Smooth muscle cell of trachea (primary cell): ENCODE results near the gene SP8. TPM values are rescaled to one million over a fixed set of nuclear protein-coding genes. Genes with fewer than 3 reads are reported as not detected.

ENCODE experiments used
- total RNA-seq: library from RNA; depleted of rRNA; stranded (reverse); fragments of >200 nt; gene quantifications from 2 replicates; pipeline ENCODE4 v1.2.1, GENCODE V29; 2014

The SP8 gene
- total RNA-seq = not detected in 2 replicates

DNA sequence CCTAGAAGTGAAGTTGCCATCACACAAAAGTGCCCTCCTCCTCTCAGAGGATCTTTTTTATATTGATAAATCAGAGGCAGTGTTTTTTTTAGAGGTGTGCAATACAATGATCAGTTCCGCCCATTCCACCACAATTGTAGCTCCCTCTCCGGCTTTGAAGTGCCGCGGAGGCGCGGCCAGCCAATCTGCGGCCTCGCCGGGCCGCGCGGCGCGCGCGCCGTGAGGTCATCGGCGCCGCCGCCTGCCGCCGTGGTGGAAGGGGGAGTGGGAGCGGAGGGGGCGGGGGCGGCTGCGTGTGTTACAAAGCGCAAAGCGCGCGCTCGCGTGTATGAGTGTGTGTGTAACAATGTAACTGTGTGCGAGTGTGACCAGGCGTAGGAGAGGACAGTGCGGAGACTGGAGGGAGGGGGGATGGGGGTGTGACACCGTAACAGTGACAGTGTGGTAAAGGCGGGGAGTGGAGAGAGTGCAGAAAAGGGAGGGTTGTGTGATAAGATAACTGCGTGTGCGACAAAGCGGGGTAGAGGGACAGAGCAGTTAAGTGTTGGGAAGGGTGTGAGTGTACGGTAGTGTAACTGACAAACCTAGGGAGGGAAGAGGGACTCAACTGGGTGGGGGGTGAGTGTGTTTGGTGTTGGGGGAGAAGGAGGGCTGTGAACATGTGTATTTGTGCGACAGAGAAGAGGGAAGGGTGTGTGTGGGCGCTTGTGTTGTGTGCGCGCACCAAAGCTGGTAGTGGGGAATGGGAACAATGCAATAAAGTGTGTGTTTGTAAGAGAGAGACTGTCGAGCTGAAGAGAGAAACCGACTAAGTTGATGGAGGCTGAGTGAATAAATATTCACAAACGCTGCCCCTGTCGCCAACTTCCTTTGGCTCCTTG, at the start of gene SP8:
Gene SP8 (minus strand): TSS at position 108 of the 881 bp plus-strand sequence. CDS start 88 bp downstream, at position 20.

Other genes starting within 250 kb of the SP8 start
- gene ABCB5, start 171.2 kb downstream of the SP8 start, total RNA-seq = under 0.01 TPM in 1 of 2 replicates, not detected in the other